ENCODE data around the gene RHBDL1.

DNA sequence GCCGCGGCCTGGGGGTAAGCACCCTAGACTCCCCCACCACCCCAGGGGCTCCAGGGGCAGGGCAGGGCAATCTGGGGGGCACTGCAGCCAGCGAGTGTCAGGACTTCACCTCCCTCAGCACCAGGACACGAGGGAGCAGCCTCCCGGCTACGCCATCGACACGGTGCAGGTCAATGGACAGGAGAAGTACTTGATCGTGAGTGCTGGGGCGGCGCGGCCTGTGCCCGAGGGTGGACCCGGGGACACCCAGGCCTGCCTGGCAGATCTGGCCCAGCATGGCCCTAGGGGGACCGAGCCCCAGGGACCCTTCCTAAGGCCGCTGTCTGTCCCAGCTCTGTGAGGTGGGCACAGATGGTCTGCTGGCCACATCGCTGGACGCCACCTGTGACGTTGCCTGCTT, 3.1 kb upstream of the RHBDL1 start:
- TF ChIP-seq, protein P1, sequence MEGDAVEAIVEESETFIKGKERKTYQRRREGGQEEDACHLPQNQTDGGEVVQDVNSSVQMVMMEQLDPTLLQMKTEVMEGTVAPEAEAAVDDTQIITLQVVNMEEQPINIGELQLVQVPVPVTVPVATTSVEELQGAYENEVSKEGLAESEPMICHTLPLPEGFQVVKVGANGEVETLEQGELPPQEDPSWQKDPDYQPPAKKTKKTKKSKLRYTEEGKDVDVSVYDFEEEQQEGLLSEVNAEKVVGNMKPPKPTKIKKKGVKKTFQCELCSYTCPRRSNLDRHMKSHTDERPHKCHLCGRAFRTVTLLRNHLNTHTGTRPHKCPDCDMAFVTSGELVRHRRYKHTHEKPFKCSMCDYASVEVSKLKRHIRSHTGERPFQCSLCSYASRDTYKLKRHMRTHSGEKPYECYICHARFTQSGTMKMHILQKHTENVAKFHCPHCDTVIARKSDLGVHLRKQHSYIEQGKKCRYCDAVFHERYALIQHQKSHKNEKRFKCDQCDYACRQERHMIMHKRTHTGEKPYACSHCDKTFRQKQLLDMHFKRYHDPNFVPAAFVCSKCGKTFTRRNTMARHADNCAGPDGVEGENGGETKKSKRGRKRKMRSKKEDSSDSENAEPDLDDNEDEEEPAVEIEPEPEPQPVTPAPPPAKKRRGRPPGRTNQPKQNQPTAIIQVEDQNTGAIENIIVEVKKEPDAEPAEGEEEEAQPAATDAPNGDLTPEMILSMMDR (IDR thresholded peaks at IDR 0.05; ENCODE audit: poor library complexity, severe bottlenecking), result no peak
- TF ChIP-seq SMC3 (conservative IDR thresholded peaks at IDR 0.05; ENCODE audit: poor library complexity), result no peak
- no peak for TF ChIP-seq MXI1 (conservative IDR thresholded peaks at IDR 0.05; ENCODE audit: poor library complexity, severe bottlenecking)
- TF ChIP-seq, protein P2, sequence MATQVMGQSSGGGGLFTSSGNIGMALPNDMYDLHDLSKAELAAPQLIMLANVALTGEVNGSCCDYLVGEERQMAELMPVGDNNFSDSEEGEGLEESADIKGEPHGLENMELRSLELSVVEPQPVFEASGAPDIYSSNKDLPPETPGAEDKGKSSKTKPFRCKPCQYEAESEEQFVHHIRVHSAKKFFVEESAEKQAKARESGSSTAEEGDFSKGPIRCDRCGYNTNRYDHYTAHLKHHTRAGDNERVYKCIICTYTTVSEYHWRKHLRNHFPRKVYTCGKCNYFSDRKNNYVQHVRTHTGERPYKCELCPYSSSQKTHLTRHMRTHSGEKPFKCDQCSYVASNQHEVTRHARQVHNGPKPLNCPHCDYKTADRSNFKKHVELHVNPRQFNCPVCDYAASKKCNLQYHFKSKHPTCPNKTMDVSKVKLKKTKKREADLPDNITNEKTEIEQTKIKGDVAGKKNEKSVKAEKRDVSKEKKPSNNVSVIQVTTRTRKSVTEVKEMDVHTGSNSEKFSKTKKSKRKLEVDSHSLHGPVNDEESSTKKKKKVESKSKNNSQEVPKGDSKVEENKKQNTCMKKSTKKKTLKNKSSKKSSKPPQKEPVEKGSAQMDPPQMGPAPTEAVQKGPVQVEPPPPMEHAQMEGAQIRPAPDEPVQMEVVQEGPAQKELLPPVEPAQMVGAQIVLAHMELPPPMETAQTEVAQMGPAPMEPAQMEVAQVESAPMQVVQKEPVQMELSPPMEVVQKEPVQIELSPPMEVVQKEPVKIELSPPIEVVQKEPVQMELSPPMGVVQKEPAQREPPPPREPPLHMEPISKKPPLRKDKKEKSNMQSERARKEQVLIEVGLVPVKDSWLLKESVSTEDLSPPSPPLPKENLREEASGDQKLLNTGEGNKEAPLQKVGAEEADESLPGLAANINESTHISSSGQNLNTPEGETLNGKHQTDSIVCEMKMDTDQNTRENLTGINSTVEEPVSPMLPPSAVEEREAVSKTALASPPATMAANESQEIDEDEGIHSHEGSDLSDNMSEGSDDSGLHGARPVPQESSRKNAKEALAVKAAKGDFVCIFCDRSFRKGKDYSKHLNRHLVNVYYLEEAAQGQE (IDR thresholded peaks at IDR 0.05; ENCODE audit: borderline replicate concordance), result no peak
- TF ChIP-seq EZH2 (IDR thresholded peaks at IDR 0.05; ENCODE audit: borderline replicate concordance, insufficient read depth, low read length, poor library complexity, severe bottlenecking), result no peak
- TF ChIP-seq RAD21 (conservative IDR thresholded peaks at IDR 0.05), result no peak
- no peak for TF ChIP-seq TAF1 (IDR thresholded peaks at IDR 0.05; ENCODE audit: low read depth)
- no peak for TF ChIP-seq EP300 (conservative IDR thresholded peaks at IDR 0.05; ENCODE audit: poor library complexity, severe bottlenecking)
